KMS-11 (cell line): ENCODE results near the gene CLTCL1.
A peak's percentile ranks its signal among the peaks of the same experiment; 100 is the strongest.

ENCODE experiments used
- H2AFZ ChIP-seq: fragments of 200-600 bp; sonication (generic); 2 replicates; pipeline ENCODE4 v1.6.1; 2016; ENCODE audit warnings: antibody characterized with exemption, mixed run types, low read depth
- H3K27ac ChIP-seq: fragments of 200-600 bp; sonication (generic); 2 replicates; pipeline ENCODE4 v1.6.1; 2016; ENCODE audit warnings: mild to moderate bottlenecking, mixed run types
- H3K27me3 ChIP-seq: fragments of 200-600 bp; sonication (generic); 2 replicates; pipeline ENCODE4 v1.6.1; 2017; ENCODE audit warnings: mild to moderate bottlenecking, low read depth, mixed run types, moderate library complexity; ENCODE audit not compliant: insufficient read depth
- H3K36me3 ChIP-seq: fragments of 200-600 bp; sonication (generic); 2 replicates; pipeline ENCODE4 v1.6.1; 2017; ENCODE audit warnings: mild to moderate bottlenecking, mixed run types; ENCODE audit not compliant: insufficient read depth
- H3K4me1 ChIP-seq: fragments of 200-600 bp; sonication (generic); 2 replicates; pipeline ENCODE4 v1.6.1; 2016; ENCODE audit warnings: mild to moderate bottlenecking, low read depth, mixed run types; ENCODE audit not compliant: poor library complexity, severe bottlenecking
- H3K4me2 ChIP-seq: fragments of 200-600 bp; sonication (generic); 2 replicates; pipeline ENCODE4 v1.7.0; 2016; ENCODE audit warnings: mild to moderate bottlenecking, mixed run types
- H3K4me3 ChIP-seq: fragments of 200-600 bp; sonication (generic); IDR thresholded peaks from 2 replicates; pipeline ENCODE4 v1.6.1; 2017; ENCODE audit warnings: low read depth, low read length, mixed read lengths; ENCODE audit not compliant: insufficient read depth
- H3K79me2 ChIP-seq: fragments of 200-600 bp; sonication (generic); 2 replicates; pipeline ENCODE4 v1.6.1; 2016; ENCODE audit warnings: low read depth, mixed run types; ENCODE audit not compliant: insufficient read depth
- H3K9ac ChIP-seq: fragments of 200-600 bp; sonication (generic); 2 replicates; pipeline ENCODE4 v1.6.1; 2016; ENCODE audit warnings: mild to moderate bottlenecking, mixed run types
- H4K20me1 ChIP-seq: fragments of 200-600 bp; sonication (generic); 2 replicates; pipeline ENCODE4 v1.6.1; 2016; ENCODE audit warnings: mild to moderate bottlenecking, mixed run types; ENCODE audit not compliant: insufficient read depth
- CTCF ChIP-seq: fragments of 200-600 bp; sonication (generic); conservative IDR thresholded peaks from 2 replicates; pipeline ENCODE4 v1.6.1; 2017; ENCODE audit warnings: low read depth, mild to moderate bottlenecking, antibody characterized with exemption, low read length, moderate library complexity, mixed read lengths

The CLTCL1 gene

GRCh38 chr22:19291580-19292457 is at the start of gene CLTCL1:
CLTCL1 (minus strand) TSS chr22:19291719; CDS start chr22:19291641, 78 bp downstream.
- H3K9ac ChIP-seq, result peak within 1 kb of the TSS; percentile 59; the same call in 1 of the 2 replicates
- H3K27me3 ChIP-seq, result no peaks in the 10 kb centered on the region; the same call in 1 of the 2 replicates
- no peaks in the 10 kb centered on the region for H3K79me2 ChIP-seq
- peak within 1 kb of the TSS; percentile 92 for H2AFZ ChIP-seq
- no peak for TF ChIP-seq CTCF
- peaks cover 19% of the 10 kb centered on the region for H3K4me1 ChIP-seq
- no peak within 1 kb of the TSS for H3K27ac ChIP-seq
- no peaks in the 10 kb centered on the region for H3K36me3 ChIP-seq
- H3K4me2 ChIP-seq, result peak within 1 kb of the TSS; percentile 62
- no peaks in the 10 kb centered on the region for H4K20me1 ChIP-seq
- H3K4me3 ChIP-seq, result no peak within 1 kb of the TSS

GRCh38 chr22:19337137-19337536 is 45.6 kb upstream of the CLTCL1 start:
- Histone ChIP-seq H3K9ac (no peak overlapping the region), H3K4me1 (no peaks in the 10 kb centered on the region), H3K27me3 (no peaks in the 10 kb centered on the region), H3K79me2 (0 out of 2 replicates have a peak, but pooled peaks cover 9% of the 10 kb centered on the region), H2AFZ (no peak overlapping the region), H4K20me1 (no peaks in the 10 kb centered on the region), H3K4me2 (no peak overlapping the region), H3K27ac (no peak overlapping the region), H3K4me3 (no peak overlapping the region), H3K36me3 (peaks cover 26% of the 10 kb centered on the region; the same call in 1 of the 2 replicates)
- TF ChIP-seq CTCF, result no peak

GRCh38 chr22:19336133-19337075 is 44.9 kb upstream of the CLTCL1 start:
- Histone ChIP-seq H3K79me2 (0 out of 2 replicates have a peak, but pooled peaks cover 9% of the 10 kb centered on the region), H3K9ac (no peak overlapping the region), H3K27me3 (no peaks in the 10 kb centered on the region), H4K20me1 (no peaks in the 10 kb centered on the region), H3K27ac (no peak overlapping the region), H3K4me2 (no peak overlapping the region), H2AFZ (no peak overlapping the region), H3K4me1 (no peaks in the 10 kb centered on the region), H3K4me3 (no peak overlapping the region), H3K36me3 (peaks cover 26% of the 10 kb centered on the region; the same call in 1 of the 2 replicates)
- TF ChIP-seq CTCF, result no peak

- Histone ChIP-seq H3K36me3 (peaks cover 13% of the 10 kb centered on the region; the same call in 1 of the 2 replicates), H4K20me1 (no peaks in the 10 kb centered on the region), H3K4me1 (no peaks in the 10 kb centered on the region), H3K9ac (no peak overlapping the region), H2AFZ (no peak overlapping the region), H3K4me3 (no peak overlapping the region), H3K79me2 (0 out of 2 replicates have a peak, but pooled peaks cover 3% of the 10 kb centered on the region), H3K27me3 (no peaks in the 10 kb centered on the region), H3K27ac (no peak overlapping the region), H3K4me2 (no peak overlapping the region)
- TF ChIP-seq CTCF, result no peak
Measured at GRCh38 chr22:19331975-19332374, 40.5 kb upstream of the CLTCL1 start.
